Measurements from ENCODE around the gene NWD2. TPM values are rescaled to one million over a fixed set of nuclear protein-coding genes. Genes with fewer than 3 reads are reported as not detected.
"Not testable (repeated sequence)": the region's sequence is repeated elsewhere in the genome, so short reads cannot be mapped to it uniquely, and the experiment has no call there.

Gene NWD2
- not detected for total RNA-seq

DNA sequence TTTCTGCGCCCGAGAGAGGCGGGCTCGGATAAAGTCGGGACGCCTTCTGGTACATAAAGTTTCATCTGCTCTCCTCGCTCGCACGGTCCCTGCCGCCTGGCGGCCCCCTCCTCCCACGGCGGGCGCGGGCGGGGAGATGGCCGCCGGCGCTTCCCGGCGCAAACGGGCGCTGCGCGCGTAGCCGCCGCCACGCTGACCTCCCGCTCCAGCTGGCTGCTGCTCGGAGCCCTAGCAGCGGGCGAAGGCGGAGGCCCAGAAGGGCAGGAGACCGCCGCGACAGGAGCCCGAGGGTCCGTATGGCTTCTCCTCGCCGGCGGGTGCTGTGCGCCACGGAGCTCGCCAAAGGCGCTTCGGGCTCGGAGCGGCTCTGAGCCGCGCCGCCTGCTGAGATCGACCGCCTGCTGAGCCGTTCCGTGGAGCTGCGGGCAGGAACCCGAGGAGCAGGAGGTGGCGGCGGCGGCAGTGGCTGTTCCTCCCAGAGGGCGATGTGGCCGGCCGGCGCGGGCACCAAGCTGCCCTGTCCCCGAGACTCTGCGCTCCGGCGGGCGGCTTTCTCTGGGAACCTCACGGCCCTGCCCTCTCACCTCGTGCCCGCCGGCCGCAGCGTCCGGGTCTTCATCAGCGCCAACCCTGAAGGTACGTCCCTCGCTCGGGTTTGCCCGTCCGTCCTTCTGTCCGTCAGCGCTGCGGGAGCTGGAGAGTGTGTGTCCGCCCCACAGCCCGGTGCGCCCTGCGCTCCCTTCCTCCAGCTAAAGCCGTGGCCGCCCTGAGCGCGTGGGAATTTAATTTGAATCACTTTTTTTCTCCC is at the start of gene NWD2:
NWD2 (plus strand) TSS at position 161 of the 808 bp plus-strand sequence; CDS start at position 486, 325 bp downstream.
- intact Hi-C loops (cut with DNase I; ENCODE audit: low total_unique reads) (no loop called here), in situ Hi-C loops (cut with MboI; ENCODE audit: low sequenced_read_pairs in 4 of 4) (no loop called here)
- Histone ChIP-seq H3K4me1 (no peaks in the 10 kb centered on the region), H3K4me3 (no peak within 1 kb of the TSS), H3K27ac (no peak within 1 kb of the TSS), H3K27me3 (peaks cover 17 to 29% (median 18%) of the 10 kb centered on the region in 3 donors), H3K36me3 (no peaks in the 10 kb centered on the region), H3K9me3 (no peaks in the 10 kb centered on the region)
- ATAC-seq, result no peak
- no peak for DNase-seq
- no peak for TF ChIP-seq POLR2A (IDR thresholded peaks at IDR 0.05)
- no peak for TF ChIP-seq CTCF (IDR thresholded peaks at IDR 0.05 in 4 of 5, conservative IDR thresholded peaks at IDR 0.05 in 1 of 5)

GRCh38 chr4:37197899-37198298 is 46.6 kb upstream of the NWD2 start:
- H3K9me3 ChIP-seq, result no peaks in the 10 kb centered on the region
- ATAC-seq, result no peak
- H3K36me3 ChIP-seq, result no peaks in the 10 kb centered on the region
- intact Hi-C loops (cut with DNase I; ENCODE audit: low total_unique reads), result no loop called here
- in situ Hi-C loops (cut with MboI; ENCODE audit: low sequenced_read_pairs in 4 of 4), result no loop called here
- no peaks in the 10 kb centered on the region for H3K27me3 ChIP-seq
- no peaks in the 10 kb centered on the region for H3K4me1 ChIP-seq
- no peak for DNase-seq
- no peak overlapping the region for H3K27ac ChIP-seq
- no peak for TF ChIP-seq POLR2A (IDR thresholded peaks at IDR 0.05)
- no peak for TF ChIP-seq CTCF (IDR thresholded peaks at IDR 0.05 in 4 of 5, conservative IDR thresholded peaks at IDR 0.05 in 1 of 5)
- no peak overlapping the region for H3K4me3 ChIP-seq

DNA sequence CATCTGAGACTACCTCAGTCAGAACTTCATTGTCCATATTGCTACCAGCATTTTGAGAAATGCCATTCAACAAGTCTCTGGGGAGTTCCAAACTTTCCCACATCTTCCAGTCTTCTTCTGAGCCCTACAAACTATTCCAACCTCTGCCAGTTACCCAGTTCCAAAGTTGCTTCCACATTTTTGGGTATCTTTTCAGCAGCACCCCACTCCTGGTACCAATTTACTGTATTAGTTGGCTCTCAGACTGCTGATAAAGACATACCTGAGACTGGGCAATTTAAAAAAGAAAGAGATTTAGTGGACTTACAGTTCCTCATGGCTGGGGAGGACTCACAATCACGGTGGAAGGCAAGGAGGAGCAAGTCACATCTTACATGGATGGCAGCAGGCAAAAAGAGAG is 39.8 kb upstream of the NWD2 start:
- H3K27me3 ChIP-seq; H3K4me1 ChIP-seq; H3K36me3 ChIP-seq; in situ Hi-C loops (cut with MboI; ENCODE audit: low sequenced_read_pairs in 4 of 4); DNase-seq; H3K9me3 ChIP-seq; H3K27ac ChIP-seq; ATAC-seq; intact Hi-C loops (cut with DNase I; ENCODE audit: low total_unique reads); H3K4me3 ChIP-seq: not testable (repeated sequence)

GRCh38 chr4:37216209-37216608 is 28.3 kb upstream of the NWD2 start:
- Histone ChIP-seq H3K4me3 (no peak overlapping the region), H3K27ac (no peak overlapping the region), H3K36me3 (no peaks in the 10 kb centered on the region), H3K27me3 (no peaks in the 10 kb centered on the region), H3K9me3 (no peaks in the 10 kb centered on the region), H3K4me1 (no peaks in the 10 kb centered on the region)
- TF ChIP-seq CTCF (IDR thresholded peaks at IDR 0.05 in 4 of 5, conservative IDR thresholded peaks at IDR 0.05 in 1 of 5), result no peak
- no peak for TF ChIP-seq POLR2A (IDR thresholded peaks at IDR 0.05)
- in situ Hi-C loops (cut with MboI; ENCODE audit: low sequenced_read_pairs in 4 of 4), result no loop called here
- intact Hi-C loops (cut with DNase I; ENCODE audit: low total_unique reads), result no loop called here
- ATAC-seq (no peak), DNase-seq (no peak)

GRCh38 chr4:37219242-37219641 is 25.3 kb upstream of the NWD2 start:
- Histone ChIP-seq H3K9me3 (no peaks in the 10 kb centered on the region), H3K27me3 (no peaks in the 10 kb centered on the region), H3K4me3 (no peak overlapping the region), H3K4me1 (no peaks in the 10 kb centered on the region), H3K36me3 (no peaks in the 10 kb centered on the region), H3K27ac (no peak overlapping the region)
- in situ Hi-C loops (cut with MboI; ENCODE audit: low sequenced_read_pairs in 4 of 4), result no loop called here
- intact Hi-C loops (cut with DNase I; ENCODE audit: low total_unique reads), result no loop called here
- DNase-seq (no peak), ATAC-seq (no peak)
- TF ChIP-seq POLR2A (IDR thresholded peaks at IDR 0.05) (no peak), CTCF (IDR thresholded peaks at IDR 0.05 in 4 of 5, conservative IDR thresholded peaks at IDR 0.05 in 1 of 5) (no peak)

Data from gastrocnemius medialis (tissue), 4 donors.